Endothelial cell of umbilical vein (primary cell): Measurements from ENCODE around the gene AGXT. TPM values are rescaled to one million over a fixed set of nuclear protein-coding genes. Genes with fewer than 3 reads are reported as not detected.

Source experiments
- BruUV-seq: library from RNA; stranded (reverse); fragments of 400-500 nt; replicated peaks from 2 replicates; lab custom pipeline; 2021; lab: Mats Ljungman, UMichigan
- CTCF ChIA-PET: fragments of 300-600, 350-600 bp; sonication (Branson Sonifier 250); formaldehyde crosslinking; loops from one replicate; lab custom pipeline; 2021; ENCODE audit warnings: antibody characterized with exemption, inconsistent platforms; lab: Charles Lee
- POLR2A ChIA-PET: fragments of 300-600, 350-600 bp; sonication (Branson Sonifier 250); formaldehyde crosslinking; loops from one replicate; lab custom pipeline; 2021; ENCODE audit warnings: antibody characterized with exemption, inconsistent platforms; lab: Charles Lee
- DNase-seq: peaks from one replicate; pipeline ENCODE4 v3.0.0-alpha.2; 2011; ENCODE audit warnings: low read depth, low spot score
- FAIRE-seq: peaks from 2 replicates; lab custom pipeline; 2011; peaks lifted over from hg19 to GRCh38; lab: Jason Lieb, UNC
- H2AFZ ChIP-seq: 2 replicates; pipeline ENCODE4 v1.6.0; 2012; ENCODE audit warnings: low read depth, low read length, control low read depth, inconsistent platforms
- H3K27ac ChIP-seq: 2 replicates; pipeline ENCODE4 v1.5.1; 2011; ENCODE audit warnings: low read depth, mild to moderate bottlenecking, control low read depth, low read length, moderate library complexity; ENCODE audit not compliant: insufficient read depth
- H3K27me3 ChIP-seq, 2 experiments: 2 replicates each; pipeline versions ENCODE4 v1.6.0 to v1.6.1; 2011; ENCODE audit warnings: low read length in 2 of 2, mixed read lengths in 1 of 2; ENCODE audit not compliant: control insufficient read depth in 2 of 2, insufficient read depth in 2 of 2
- H3K36me3 ChIP-seq, 2 experiments: 2 replicates in 1 of 2; 3 replicates in 1 of 2; pipeline ENCODE4 v1.5.1; 2011; ENCODE audit warnings: low read length in 2 of 2, mild to moderate bottlenecking in 1 of 2, moderate library complexity in 1 of 2; ENCODE audit not compliant: control insufficient read depth in 2 of 2, insufficient read depth in 2 of 2; ENCODE audit errors: extremely low read depth in 1 of 2
- H3K4me1 ChIP-seq: 3 replicates; pipeline ENCODE4 v1.5.1; 2011; ENCODE audit warnings: mild to moderate bottlenecking, low read length; ENCODE audit not compliant: control insufficient read depth, insufficient read depth; ENCODE audit errors: extremely low read depth
- H3K4me2 ChIP-seq: 2 replicates; pipeline ENCODE4 v1.6.1; 2011; ENCODE audit warnings: low read length, control low read depth, mixed read lengths; ENCODE audit not compliant: insufficient read depth
- H3K4me3 ChIP-seq, 3 experiments: fragments of 200-600 bp in 1 of 3; sonication (generic), shearing (Covaris generic) in 1 of 3; replicated peaks in 1 of 3; 2 replicates each; pipeline ENCODE4 v1.5.1; 2011 to 2016; ENCODE audit warnings: control low read depth in 3 of 3, low read length in 3 of 3, mild to moderate bottlenecking in 2 of 3, inconsistent platforms in 1 of 3, low read depth in 1 of 3, moderate library complexity in 1 of 3; ENCODE audit not compliant: insufficient read depth in 1 of 3
- H3K79me2 ChIP-seq: 2 replicates; pipeline ENCODE4 v1.6.0; 2012; ENCODE audit warnings: low read length, inconsistent platforms; ENCODE audit not compliant: control insufficient read depth, insufficient read depth
- H3K9ac ChIP-seq: replicated peaks from 2 replicates; pipeline ENCODE3; 2011; ENCODE audit warnings: low read length, control low read depth; ENCODE audit not compliant: insufficient read depth; ENCODE audit errors: extremely low read depth
- H3K9me1 ChIP-seq: replicated peaks from 3 replicates; pipeline ENCODE4 v1.6.0; 2011; ENCODE audit warnings: mild to moderate bottlenecking, low read length; ENCODE audit not compliant: control insufficient read depth, insufficient read depth; ENCODE audit errors: extremely low read depth
- H3K9me3 ChIP-seq: replicated peaks from 2 replicates; pipeline ENCODE4 v1.5.1; 2012; ENCODE audit warnings: low read length, inconsistent platforms; ENCODE audit not compliant: control insufficient read depth, insufficient read depth
- H4K20me1 ChIP-seq: replicated peaks from 2 replicates; pipeline ENCODE3; 2011; ENCODE audit warnings: mild to moderate bottlenecking, low read length; ENCODE audit not compliant: control insufficient read depth, insufficient read depth; ENCODE audit errors: extremely low read depth
- CTCF ChIP-seq, 2 donors: IDR thresholded peaks; 1 replicate in 1 of 2; 2 replicates in 1 of 2; pipeline ENCODE4 v1.5.1; 2011; ENCODE audit warnings: low read length in 2 of 2, mild to moderate bottlenecking in 2 of 2, moderate library complexity in 2 of 2, control low read depth in 1 of 2, inconsistent platforms in 1 of 2, low read depth in 1 of 2; ENCODE audit not compliant: insufficient read depth in 1 of 2; ENCODE audit errors: extremely low read depth in 1 of 2
- EZH2 ChIP-seq: IDR thresholded peaks from 2 replicates; pipeline ENCODE4 v1.6.1; 2012; ENCODE audit warnings: borderline replicate concordance, low read depth, mild to moderate bottlenecking, moderate library complexity, low read length, inconsistent platforms; ENCODE audit not compliant: severe bottlenecking
- FOS ChIP-seq: IDR thresholded peaks from 2 replicates; pipeline ENCODE4 v1.6.1; 2011; ENCODE audit warnings: mild to moderate bottlenecking, low read length, moderate library complexity, borderline replicate concordance; ENCODE audit not compliant: insufficient read depth
- JUN ChIP-seq: IDR thresholded peaks from 2 replicates; pipeline ENCODE4 v1.6.1; 2011; ENCODE audit warnings: borderline replicate concordance, low read depth; ENCODE audit not compliant: insufficient read length, insufficient read depth
- POLR2A ChIP-seq: IDR thresholded peaks from 2 replicates; pipeline ENCODE4 v1.6.1; 2012; ENCODE audit warnings: low read depth, mild to moderate bottlenecking, control low read depth, low read length
- dilution Hi-C: fragments of 300-500 bp; cut with MboI; formaldehyde crosslinking; loops from one replicate; pipeline ENCODE4 v1.15.0; 2019; ENCODE audit warnings: low sequenced_read_pairs; ENCODE audit not compliant: extremely low pct_ligation_motif_present
- intact Hi-C: fragments of 100-400 bp; cut with micrococcal nuclease; formaldehyde crosslinking; loops from one replicate; pipeline ENCODE4 v1.10.0; 2022
- polyA plus RNA-seq, 4 experiments: library from polyadenylated mRNA; depleted of rRNA in 3 of 4; stranded (reverse) in 3 of 4; unstranded in 1 of 4; fragments of >200 nt; gene quantifications; 2 replicates each; pipeline versions ENCODE4 v1.2.1 to v1.2.3, GENCODE V29; 2011 to 2012; ENCODE audit warnings: missing spikeins in 1 of 4
- total RNA-seq: library from RNA; stranded (reverse); gene quantifications from 2 replicates; pipeline ENCODE4 v1.2.3, GENCODE V29; 2021

AGXT gene
- total and polyA plus RNA-seq, 2 donors (not counting 3 experiments of a cell fraction or from before 2014, with no cell fraction given), result not detected

DNA sequence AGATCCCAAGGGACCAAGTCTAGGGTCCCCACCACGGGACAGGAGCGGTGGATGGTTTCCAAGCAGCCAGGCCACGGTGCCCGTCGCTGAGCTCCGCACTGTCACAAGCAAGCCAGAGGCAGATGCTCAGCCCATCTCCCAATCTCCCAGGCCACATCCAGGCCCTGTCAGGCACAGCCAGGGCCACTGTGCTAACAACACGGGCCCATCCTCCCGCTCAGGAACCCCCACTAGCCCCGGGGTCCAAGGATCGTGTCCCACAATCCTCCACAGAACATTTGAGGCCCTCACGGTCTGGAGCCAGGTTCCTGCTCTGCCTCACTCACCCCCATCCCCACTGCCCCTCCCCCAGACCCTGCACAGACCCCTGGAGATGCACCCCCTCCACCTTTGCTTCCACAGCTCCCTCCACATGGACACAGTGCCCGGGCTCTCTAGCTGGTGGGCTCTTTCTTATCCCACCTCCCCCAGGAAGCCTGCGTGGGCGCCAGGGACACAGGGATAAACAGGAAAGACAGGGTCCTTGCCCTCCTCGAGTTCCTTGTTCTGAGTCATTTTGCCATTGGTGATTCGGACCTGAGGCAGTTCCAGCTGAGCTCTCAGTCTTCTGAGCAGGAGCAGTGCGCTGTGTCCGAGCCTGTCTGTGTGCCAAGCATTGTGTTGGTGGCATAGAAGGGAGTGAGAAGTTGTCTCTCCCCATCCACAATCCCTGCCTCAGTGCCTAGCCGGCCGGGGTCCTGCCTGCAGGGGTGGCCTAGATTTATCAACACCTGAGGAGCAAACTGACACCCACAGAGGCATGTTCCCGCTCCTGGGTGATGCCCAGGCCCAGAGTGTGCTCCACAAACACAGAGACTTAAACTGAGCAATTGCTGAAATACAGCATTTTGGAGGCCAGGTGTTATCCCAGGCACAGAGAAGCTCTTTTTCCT lies 44.5 kb downstream of the AGXT start:
- H3K4me1 ChIP-seq, result peaks cover 15% of the 10 kb centered on the region
- H2AFZ ChIP-seq, result peak overlapping the region; percentile 50
- H3K9ac ChIP-seq, result no peak overlapping the region
- H3K79me2 ChIP-seq, result no peaks in the 10 kb centered on the region
- no peak overlapping the region for H3K4me3 ChIP-seq
- H3K9me1 ChIP-seq, result no peaks in the 10 kb centered on the region
- no peaks in the 10 kb centered on the region for H4K20me1 ChIP-seq
- no peaks in the 10 kb centered on the region for H3K36me3 ChIP-seq
- H3K27ac ChIP-seq, result peak overlapping the region; percentile 24
- TF ChIP-seq FOS (peak; percentile 23), JUN (no peak)
- ChIA-PET CTCF (interaction anchor here (1.0 to 3.8 kb wide), 19 partner anchors 8 to 316 kb away, joined by 3 to 40 read pairs (median 6); partner anchors contain the start of genes CROCC2 and MAB21L4), POLR2A (interaction anchor here (1.5 kb wide), 1 partner anchor 15 kb away, joined by 8 read pairs; no protein-coding TSS in a partner anchor)
- no peaks in the 10 kb centered on the region for H3K27me3 ChIP-seq
- peak overlapping the region; percentile 9 for H3K4me2 ChIP-seq
- intact Hi-C loops (loop anchor here (2.0 to 10.0 kb wide), 3 partner anchors 162 to 311 kb away; no protein-coding TSS in a partner anchor), dilution Hi-C loops (no loop called here)
- DNase-seq (peak; percentile 60), FAIRE-seq (no peak)
- no peaks in the 10 kb centered on the region for H3K9me3 ChIP-seq
- no TSS peak for BruUV-seq

DNA sequence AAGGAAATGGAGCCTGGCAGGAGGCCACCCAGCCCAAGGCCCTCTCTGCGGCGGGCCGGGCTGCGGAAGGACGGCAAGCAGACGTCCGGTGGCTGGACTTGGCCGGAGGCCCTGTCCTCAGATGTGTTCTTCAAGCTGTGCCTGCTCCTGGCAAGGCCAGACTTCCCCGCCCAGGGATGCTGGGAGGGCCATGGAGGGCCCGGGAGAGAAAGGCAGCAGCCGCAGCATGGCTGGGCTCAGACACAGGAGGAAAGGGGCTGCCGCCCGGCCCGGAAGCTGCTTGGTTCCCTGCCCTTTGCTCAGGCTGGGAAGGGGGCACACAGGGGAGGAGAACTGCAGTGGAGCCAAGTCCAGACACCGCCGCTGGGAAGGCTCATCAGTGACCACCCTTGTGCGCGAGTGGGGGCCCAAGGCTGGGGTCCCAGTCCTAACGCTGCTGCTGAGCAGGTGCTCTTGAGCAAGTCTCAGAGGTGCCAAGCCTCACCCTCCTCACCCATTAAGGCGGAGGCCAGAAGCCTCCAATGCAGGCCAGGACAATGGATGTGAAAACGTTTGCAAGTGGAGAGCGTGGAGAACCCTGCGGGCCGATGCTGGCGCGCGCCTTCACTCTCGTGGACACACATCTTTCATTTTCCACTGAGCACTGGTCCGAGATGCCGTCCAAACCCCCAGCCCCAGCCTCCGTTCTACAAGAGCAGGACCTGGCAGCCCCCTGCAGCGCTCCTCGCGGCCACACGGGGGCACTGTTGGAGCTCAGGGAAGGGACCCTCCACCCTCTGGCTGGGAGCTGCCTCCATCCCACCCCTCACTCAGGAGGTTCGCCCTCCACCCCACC lies 45.4 kb downstream of the AGXT start:
- Histone ChIP-seq H4K20me1 (no peaks in the 10 kb centered on the region), H3K27ac (peak overlapping the region; percentile 24), H3K36me3 (no peaks in the 10 kb centered on the region), H3K79me2 (no peaks in the 10 kb centered on the region), H3K4me3 (no peak overlapping the region), H3K9me3 (no peaks in the 10 kb centered on the region), H3K9ac (no peak overlapping the region), H3K27me3 (no peaks in the 10 kb centered on the region), H2AFZ (peak overlapping the region; percentile 50), H3K9me1 (no peaks in the 10 kb centered on the region), H3K4me1 (peaks cover 15% of the 10 kb centered on the region), H3K4me2 (peak overlapping the region; percentile 9)
- peak; percentile 78 for DNase-seq
- no peak for TF ChIP-seq EZH2
- no peak for TF ChIP-seq FOS
- peak; percentile 95 to 96 for TF ChIP-seq CTCF (IDR thresholded peaks at IDR 0.05; ENCODE audit: extremely low read depth in 1 of 2, insufficient read depth in 1 of 2, low read depth in 1 of 2, low read length in 2 of 2)
- TF ChIP-seq POLR2A, result no peak
- no TSS peak for BruUV-seq
- FAIRE-seq, result peak; percentile 98
- POLR2A ChIA-PET, result interaction anchor here (1.5 kb wide), 1 partner anchor 16 kb away, joined by 8 read pairs; no protein-coding TSS in a partner anchor
- CTCF ChIA-PET, result interaction anchor here (0.6 to 3.8 kb wide), 42 partner anchors 9 to 400 kb away, joined by 3 to 40 read pairs (median 4); partner anchors contain the start of genes CROCC2 and MAB21L4
- dilution Hi-C loops, result no loop called here
- intact Hi-C loops, result loop anchor here (1.0 to 10.0 kb wide), 9 partner anchors 16 to 312 kb away; partner anchors contain the start of gene PPP1R7
